Erythroblast (primary cell): Measurements from ENCODE around the gene TREH.

Experiments
- GATA1 ChIP-seq: IDR thresholded peaks from 2 replicates; pipeline ENCODE4 v1.6.1; 2011; ENCODE audit warnings: low read depth, mild to moderate bottlenecking, control low read depth, low read length, moderate library complexity
- POLR2A ChIP-seq: IDR thresholded peaks from 2 replicates; pipeline ENCODE4 v1.6.1; 2011; ENCODE audit warnings: mild to moderate bottlenecking, low read length

DNA sequence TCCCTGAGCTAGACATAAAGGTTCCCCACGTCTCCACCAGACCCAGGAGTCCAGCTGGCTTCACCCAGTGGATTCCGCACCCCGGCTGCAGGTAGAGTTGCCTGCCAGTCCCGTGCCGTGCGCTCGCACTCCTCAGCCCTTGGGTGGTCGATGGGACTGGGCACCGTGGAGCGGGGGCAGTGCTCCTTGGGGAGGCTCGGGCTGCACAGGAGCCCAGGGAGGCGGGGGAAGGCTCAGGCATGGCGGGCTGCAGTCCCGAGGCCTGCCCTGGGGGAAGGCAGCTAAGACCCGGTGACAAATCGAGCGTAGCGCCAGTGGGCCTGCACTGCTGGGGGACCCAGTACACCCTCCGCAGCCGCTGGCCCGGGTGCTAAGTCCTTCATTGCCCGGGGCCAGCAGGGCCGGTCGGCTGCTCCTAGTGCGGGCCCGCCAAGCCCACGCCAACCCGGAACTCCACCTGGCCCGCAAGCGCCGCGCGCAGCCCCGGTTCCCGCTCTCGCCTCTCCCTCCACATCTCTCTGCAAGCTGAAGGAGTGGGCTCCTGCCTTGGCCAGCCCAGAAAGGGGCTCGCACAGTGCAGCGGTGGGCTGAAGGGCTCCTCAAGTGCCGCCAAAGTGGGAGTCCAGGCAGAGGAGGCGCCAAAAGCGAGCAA, 9.5 kb upstream of the TREH start:
- TF ChIP-seq POLR2A (no peak), GATA1 (no peak)
